Right ventricle myocardium inferior (tissue), 1 donor: ENCODE measurements around the gene NPHP4. TPM values are rescaled to one million over a fixed set of nuclear protein-coding genes. Genes with fewer than 3 reads are reported as not detected.

Experiments
- ATAC-seq: fragments of 200-7000 bp; cut with Tn5 transposase; one replicate; pipeline ENCODE4 v1.9.1; 2020; ENCODE audit warnings: mild to moderate bottlenecking, moderate library complexity
- DNase-seq: peaks from one replicate; pipeline ENCODE4 v3.0.0; 2021; ENCODE audit errors: missing footprints
- intact Hi-C: fragments of 100-400 bp; cut with DNase I; formaldehyde crosslinking; loops from one replicate; pipeline ENCODE4 v1.11.0; 2022
- long read RNA-seq: library from polyadenylated mRNA; unstranded; transcript quantifications from one replicate; pipeline ENCODE4 v2.0.0, GENCODE V29; 2021
- total RNA-seq: library from RNA; stranded (reverse); fragmentation: NEBNext Ultra II Directional; extraction: Animal tissue kit (Norgen Biotek cat#: 25700); gene quantifications from one replicate; pipeline ENCODE4 v1.2.1, GENCODE V29; 2021
- donor health status: DM: no; HTN: yes; CAD: no; lungs with severe emphysema.

NPHP4 gene
- 4.8 TPM for total RNA-seq
- long read RNA-seq, partial matches to known transcripts, result 0 of 2 reads
- long read RNA-seq, other reads (novel, unspliced or antisense), result 2 of 2 reads

DNA sequence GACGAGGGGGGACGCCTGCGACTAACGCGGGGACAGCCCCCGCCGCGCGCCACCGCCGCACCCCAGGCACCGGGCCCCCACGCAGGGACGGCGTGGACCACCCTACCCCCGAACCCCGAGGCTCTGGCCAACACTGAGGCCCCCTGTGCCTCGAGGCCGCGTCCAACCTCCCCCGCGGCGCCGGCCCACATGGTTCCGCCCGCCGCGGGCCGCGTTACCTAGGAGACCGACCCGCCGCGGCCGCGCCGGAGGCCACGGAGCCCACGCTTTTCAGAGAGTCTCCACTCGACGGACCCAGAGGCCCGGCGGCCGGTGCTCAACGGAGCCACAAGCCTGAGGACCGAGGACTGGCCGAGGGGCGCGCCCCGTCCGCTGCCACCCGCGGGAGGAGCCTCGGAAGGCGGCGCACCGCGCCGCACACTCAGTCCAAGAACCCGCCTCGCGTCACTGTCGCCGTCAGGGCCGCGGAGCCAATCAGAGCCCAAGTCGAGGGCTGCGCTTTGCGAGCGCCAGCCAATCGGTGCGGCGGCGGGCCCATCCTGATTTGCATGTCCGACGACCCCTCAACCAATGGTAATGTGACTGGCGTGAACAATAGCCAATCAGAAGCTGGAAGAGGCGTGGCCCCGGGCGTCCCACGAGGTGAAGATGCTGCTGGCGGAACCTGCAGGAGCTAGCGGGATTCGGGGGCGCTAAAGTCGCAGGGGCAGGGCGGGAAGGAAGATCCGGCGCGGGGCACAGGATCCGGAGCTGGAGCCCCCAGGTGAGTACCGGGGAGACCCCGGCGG is at the start of gene NPHP4:
Gene NPHP4, minus strand, starts transcription at position 400 of the 788 bp plus-strand sequence. CDS start 6,136 bp downstream, outside the sequence.
- DNase-seq, result peak; percentile 100
- intact Hi-C loops, result loop anchor here (5.0 kb wide), 1 partner anchor 215 kb away; the partner anchor contains the start of gene RNF207
- ATAC-seq, result peak; percentile 97

DNA sequence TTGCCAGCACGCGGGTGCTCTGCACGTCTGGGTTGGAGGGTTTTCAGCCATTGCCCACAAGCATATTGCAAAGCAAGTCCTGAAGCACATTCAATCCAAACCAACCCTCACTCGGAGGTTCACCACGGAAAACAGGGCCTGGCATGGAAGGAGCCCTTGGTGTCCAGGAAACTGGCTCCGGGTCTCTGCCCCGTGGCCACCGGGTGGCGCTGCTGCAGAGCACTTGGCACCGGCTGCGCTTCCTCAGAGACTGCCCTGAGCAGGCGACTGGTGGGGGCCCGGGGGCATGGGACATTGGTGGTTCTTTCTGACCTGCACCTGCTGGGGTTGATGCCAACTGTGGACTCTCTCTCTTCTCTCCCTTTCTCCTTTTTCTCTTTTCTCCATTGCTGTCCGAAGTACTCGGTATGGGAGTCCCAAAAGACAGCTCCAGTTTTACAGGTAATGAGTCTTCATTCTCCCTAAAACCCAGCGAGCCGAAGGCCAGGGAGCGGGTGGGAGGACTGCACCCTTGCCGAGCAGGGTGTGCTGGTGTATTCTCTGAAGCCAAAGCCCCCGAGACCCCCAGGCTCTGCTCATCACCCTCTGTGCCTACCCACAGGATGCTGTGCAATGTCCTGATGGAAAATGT is 49.3 kb upstream of the NPHP4 start:
- intact Hi-C loops, result no loop called here
- DNase-seq (peak; percentile 16), ATAC-seq (no peak)

DNA sequence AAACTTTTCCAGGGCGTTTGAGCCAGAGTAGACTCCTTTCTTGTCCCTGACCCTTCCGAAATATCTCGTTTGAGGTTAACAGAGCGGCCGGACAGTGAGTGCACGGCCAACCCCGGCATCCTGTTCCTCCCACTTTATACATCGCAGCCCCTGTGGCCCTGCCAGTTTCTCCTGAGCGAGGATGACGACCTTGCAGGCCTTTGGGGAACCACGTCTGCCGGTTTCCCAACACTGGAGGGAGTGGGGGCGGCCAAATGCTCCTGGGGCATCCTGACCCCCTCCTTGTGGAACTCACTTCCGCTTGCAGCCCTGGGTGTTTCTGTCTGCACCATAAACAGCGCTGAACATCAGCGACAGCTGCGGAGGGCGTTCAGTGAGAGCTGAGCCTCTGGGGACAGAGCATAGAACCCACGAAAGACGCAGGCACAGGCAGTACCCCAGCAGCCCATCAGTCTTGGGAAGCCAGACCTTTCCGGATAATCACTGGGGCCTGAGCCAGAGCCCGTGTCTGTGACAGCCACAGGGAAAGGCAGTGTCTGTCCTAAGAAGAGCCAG is 48.7 kb upstream of the NPHP4 start:
- intact Hi-C loops, result no loop called here
- DNase-seq (no peak), ATAC-seq (no peak)

DNA sequence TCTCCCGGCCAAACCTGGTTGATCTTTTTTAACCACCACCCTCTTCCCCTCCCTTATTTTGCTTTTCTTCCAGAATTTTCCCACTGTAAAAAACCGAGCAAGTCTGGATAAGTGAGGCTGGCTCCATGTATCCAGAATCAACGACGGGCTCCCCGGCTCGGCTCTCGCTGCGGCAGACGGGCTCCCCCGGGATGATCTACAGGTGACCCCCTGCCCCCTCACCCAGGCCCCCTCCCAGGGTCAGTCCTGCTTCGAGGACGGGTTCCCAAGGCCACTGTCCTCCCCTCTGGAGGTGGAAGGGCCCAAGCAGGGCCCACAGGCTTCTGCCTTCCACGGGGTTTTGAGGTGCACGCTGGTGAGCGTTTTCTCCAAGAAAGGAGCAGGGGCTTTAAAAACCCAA is 48.2 kb upstream of the NPHP4 start:
- no peak for DNase-seq
- no peak for ATAC-seq
- intact Hi-C loops, result no loop called here

DNA sequence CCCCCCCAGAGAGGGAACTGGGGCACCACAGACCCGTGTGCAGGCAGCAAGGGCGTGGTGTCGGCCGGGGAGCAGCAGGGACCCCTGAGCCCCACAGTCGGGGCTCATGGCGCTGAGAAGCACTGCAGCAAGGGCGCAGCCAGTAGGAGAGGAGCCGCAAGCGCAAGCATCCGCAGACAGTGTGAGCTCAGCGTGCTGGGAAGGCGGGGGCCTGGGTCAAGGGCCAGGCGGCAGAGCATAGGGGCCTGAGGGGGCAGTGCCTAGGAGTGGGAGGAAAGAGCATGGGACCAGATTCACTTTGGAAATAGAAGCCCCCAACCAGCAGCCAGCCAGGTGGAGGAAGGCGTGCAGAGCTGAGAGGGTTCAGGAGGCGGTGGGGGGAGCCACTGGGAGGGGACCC is 46.8 kb upstream of the NPHP4 start:
- ATAC-seq, result no peak
- DNase-seq, result no peak
- intact Hi-C loops, result no loop called here

DNA sequence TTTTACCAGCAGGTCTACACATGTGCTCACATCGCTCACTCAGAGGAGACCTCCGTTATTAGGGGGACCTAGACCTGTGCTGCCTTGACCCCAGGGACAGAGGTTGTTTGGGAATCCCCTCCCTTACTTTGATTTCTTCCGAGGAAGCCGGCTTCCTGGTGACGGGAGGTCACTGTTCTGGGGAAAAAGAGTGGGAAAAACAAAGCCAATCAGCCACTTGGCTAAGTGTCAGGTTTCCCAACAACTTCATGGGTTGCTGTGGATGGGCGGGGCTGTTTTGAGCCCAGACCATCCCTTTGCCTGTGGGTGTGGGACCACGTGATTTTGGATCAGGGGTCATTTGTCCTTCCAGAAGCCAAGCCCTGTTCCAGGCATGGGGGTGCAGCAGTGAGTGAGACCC is 46.4 kb upstream of the NPHP4 start:
- DNase-seq (peak; percentile 0), ATAC-seq (no peak)
- intact Hi-C loops, result no loop called here

DNA sequence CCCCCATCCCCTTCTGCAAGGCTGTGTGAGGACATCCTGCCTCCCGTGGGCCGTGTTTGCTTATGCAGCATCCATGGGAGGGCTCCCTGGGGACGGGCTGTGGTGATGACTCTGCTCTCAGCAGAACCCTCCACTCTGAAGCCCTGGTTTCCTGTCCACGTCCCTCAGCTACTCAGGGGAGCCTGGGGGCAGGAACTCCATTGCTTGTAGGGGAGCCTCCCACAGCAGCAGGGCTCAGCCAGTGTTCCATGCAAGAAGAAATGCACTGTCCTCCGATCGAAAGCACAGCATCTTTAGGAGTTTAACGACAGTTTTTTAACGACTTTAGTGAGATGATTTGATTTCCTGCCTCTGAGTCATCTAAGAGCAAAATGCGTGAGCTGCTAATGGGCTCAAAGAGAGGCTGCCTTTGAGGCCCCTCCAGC is 45.1 kb upstream of the NPHP4 start:
- ATAC-seq (no peak), DNase-seq (peak; percentile 62)
- intact Hi-C loops, result no loop called here

DNA sequence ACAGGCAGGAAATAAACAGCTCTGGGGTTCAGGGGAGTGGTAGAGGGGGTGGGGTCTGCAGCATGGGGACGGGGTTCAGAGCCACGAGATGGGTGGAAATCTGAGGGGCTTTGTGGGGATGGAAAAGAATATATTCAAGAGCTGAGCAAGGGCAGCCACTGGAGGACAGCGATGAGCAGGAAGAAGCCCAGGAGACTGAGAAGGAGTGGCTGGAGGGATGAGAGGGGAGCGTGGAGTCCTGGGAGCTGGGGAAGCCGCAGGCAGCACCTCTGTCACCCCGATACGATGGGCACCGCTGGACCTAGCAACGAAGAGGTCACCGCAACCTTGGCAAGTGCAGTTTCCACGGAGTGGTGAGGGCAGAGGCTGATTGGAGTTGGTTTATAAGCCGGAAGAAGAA is 43.5 kb upstream of the NPHP4 start:
- intact Hi-C loops, result no loop called here
- ATAC-seq, result no peak

DNA sequence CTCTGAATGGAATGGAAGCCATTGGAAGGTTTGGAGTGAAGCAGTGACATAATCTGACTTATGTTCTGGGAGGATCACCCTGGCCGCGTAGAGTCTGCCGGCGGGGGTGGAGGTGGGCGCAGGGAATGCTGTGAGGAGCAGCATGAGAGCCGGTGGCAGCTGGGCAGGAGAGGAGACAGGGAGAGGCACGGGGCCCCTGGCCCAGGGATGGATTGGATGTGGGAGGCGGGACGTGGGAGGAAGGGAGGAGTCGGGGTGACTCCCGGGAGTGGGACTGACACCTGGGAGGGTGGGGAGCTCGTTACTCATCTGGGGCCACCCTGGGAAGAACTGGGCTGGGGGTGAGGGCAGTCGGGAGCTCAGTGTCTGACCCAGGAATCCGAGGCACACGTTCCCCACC is 43.1 kb upstream of the NPHP4 start:
- intact Hi-C loops, result no loop called here
- ATAC-seq (no peak), DNase-seq (peak; percentile 34)

More for the DNA sequence above, 43.5 kb upstream of the NPHP4 start:
- DNase-seq, result peak; percentile 37

DNA sequence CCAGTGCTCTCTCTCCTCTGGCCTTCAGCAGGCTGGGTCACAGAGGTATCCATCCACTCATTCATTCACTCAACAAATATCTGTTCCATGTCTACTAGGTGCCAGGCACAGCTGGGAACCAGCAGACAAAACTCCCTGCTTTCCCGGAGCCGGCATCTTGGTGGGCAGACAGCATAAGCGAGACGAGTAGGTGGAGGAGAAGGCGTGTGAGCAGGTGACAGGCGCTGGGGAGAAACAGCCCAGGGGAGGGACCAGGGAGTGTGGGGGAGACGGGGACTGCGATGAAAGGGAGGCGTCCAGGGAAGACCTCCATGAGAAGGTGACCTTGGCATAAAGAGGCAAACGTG is 42.5 kb upstream of the NPHP4 start:
- intact Hi-C loops, result no loop called here
- peak; percentile 32 for DNase-seq
- no peak for ATAC-seq

DNA sequence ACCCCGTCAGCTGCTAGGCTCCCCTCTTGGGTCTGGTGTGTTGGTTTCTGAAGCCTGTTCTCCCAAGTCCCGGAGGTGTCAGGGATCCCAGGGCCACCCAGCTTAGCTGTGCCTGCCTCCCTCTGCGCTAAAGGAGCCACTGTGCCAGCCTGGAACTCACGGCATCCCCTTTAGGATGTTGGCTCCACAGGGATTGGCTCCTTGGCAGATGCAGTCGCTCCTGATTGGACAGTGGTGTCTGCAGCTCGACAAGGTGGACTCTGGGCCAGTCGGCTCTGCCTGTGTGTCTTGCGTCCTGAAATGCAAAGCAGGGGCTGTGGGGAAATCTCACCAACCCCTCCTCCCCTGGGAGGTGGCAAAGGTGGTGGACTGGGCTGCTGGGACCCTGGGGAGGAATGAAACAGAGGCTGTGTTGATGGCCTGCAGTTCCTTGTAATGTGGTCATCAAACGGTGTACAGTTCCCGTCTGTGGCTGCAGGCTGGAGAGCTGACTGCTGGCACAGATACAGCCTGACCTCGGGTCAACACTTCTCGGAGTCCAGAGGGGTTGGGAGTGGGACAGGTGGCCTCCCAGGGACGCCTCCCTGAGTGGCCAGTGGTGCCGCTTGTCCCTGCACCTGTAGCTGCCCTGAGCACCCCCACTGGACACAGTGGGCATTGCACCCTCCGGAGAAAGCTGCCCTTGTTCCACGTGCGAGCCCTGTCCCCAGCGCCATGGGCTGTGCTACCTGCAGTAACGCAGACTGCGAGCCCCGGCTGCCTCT is 41.9 kb upstream of the NPHP4 start:
- intact Hi-C loops, result no loop called here
- peak; percentile 81 for DNase-seq
- no peak for ATAC-seq

DNA sequence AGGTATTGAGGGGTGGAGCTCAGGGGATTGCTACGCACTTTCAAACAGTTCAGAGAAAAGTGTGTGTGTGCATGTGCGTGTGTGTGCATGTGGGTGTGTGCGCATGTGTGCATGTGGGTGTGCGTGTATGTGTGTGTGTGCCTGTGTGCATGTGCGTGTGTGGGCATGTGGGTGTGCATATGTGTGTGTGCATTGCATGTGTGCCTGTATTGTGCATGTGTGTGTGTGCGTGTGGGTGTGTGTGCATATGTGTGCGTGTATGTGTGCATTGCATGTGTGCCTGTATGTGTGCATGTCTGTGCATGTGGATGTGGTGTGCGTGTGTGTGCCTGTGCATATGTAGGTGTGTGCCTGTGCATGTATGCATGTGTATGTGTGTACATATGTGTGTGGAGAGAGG is 40.9 kb upstream of the NPHP4 start:
- peak; percentile 67 for DNase-seq
- no peak for ATAC-seq
- intact Hi-C loops, result no loop called here

DNA sequence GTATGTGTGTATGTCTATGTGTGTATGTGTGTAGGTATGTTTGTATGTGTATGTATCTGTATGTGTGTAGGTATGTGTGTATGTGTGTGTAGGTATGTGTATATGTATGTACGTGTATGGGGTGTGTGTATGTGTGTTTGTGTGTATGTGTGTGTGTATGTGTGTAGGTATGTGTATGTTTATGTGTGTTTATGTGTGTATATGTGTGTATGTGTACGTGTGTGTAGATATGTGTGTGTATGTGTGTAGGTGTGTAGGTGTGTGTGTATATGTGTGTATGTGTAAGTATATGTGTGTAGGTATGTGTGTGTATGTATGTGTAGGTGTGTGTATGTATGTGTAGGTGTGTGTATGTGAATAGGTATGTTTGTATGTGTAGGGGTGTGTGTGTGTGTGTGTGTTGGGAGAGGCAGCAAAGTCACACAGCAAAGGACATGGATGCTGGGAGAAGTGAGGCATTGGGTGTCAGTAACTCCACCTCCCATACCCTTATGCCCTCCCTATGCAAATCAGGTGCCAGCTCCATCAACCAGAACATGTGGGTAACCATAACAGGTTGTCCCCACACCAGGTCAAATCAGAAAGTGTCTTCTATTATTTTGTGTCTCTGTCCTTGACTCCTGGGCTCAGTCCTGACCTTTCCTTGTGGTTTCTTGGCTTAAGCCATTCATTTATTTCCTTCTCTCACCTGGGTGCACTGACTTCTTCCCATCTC is 38.5 kb upstream of the NPHP4 start:
- no peak for ATAC-seq
- intact Hi-C loops, result no loop called here
- no peak for DNase-seq

DNA sequence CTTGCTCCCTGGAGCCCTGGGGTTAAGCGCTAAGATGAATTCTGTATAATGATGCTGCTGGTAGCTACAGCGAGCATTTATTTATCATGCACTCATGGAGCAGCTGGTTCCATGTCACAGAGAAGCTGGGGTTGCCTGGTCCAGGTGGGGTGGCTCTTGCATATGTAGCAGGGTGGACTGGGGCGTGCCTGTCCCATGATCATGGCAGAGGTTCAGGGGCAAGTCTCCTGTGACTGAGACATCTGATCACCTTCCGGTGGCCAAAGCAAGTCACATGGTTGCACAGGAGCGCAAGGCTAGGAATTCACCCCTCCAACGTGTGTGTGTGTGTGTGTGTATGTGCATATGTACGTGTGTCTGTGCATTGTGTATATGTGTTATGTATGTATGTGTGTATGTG is 37.9 kb upstream of the NPHP4 start:
- no peak for ATAC-seq
- intact Hi-C loops, result no loop called here

DNA sequence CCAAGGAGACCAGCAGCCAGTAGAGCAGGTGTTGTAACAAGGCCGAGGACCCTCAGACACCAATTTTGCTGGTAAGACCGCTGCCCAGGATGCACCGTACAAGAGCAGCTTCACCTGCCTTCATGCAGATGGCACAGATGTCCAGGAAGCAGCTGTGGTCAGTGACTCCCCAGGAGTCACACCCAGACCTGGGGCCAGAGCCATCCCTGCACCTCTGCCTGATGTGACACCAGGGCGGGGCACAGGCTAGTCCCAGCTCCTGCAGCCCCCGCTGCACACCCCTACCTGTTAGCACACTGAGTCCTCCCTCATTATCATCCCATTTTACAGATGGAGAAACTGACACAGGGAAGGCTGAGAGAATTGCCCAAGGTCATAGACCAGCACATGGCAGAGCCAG is 37.1 kb upstream of the NPHP4 start:
- ATAC-seq, result no peak
- DNase-seq, result peak; percentile 33
- intact Hi-C loops, result no loop called here

More for the DNA sequence above, 37.9 kb upstream of the NPHP4 start:
- DNase-seq, result peak; percentile 20

DNA sequence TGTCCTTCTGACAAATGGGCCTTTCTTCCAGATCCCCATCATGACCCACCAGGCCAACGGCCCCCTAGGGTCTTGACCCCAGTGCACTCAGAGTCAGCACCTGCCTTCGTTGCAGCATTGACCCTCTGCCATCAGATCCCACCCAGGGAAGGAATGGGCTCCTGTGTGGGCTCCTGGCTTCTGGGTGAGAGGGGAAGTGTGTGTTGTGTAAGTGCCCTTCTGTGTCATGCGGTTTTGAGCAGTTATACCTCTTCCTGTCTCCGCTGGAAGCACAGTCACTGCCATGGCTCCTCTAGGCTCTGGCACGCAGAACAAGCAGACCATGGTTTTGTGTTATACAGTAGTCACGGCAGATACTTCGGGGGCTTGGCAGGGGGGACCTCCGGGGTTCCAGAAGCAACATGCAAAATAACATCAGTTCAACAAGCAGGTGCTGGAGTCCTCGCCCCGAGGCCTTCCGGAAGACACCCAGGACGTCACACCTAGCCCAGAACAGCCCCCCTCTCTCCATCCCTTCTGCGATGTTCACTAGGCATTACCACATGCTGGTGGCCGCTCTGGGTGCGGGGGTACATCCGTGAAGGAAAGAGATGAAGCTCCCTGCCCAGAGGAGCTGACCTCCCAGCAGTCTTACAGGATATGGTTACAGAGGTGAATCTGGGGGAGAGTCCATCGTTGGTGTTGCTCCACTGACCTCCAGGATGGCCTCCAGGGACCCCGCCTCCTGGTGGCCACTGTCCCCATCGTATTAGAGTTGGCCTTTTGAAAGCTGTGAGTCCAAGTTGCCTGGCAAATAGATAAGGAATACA is 36.0 kb upstream of the NPHP4 start:
- intact Hi-C loops, result no loop called here
- no peak for ATAC-seq
- DNase-seq, result peak; percentile 75

DNA sequence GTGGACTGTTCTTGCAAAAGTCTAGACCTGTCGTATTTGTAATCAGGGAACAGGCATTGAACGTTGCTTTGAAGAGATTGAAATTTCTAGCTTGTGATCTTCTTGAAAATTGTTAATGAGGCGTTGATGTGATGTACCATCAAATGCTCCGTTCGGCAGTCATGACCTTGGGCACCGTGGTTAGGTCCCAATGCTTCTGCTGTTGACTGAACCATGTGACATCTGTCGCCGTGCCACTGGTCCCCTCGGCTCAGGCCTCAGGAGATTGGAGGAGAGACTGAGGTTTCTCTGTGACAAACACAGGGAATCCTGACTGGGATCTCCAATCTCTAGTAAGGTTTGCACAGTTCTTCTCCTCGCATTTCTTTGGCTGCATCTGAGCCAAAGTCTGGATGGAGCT is 35.4 kb upstream of the NPHP4 start:
- DNase-seq, result peak; percentile 55
- ATAC-seq, result no peak
- intact Hi-C loops, result no loop called here
